ENCODE results near the gene MSN. TPM values are rescaled to one million over a fixed set of nuclear protein-coding genes. Genes with fewer than 3 reads are reported as not detected.

Gene MSN
- total and polyA plus RNA-seq, 4 donors = 128 to 532 (median 267) TPM

- no peak for DNase-seq
- Histone ChIP-seq H3K4me1 (ENCODE audit: control insufficient read depth in 1 of 2, insufficient read depth in 2 of 2, low read length in 2 of 2) (peaks cover 0 to 5% of the 10 kb centered on the region in 2 donors), H3K9me3 (ENCODE audit: control insufficient read depth, low read length) (no peaks in the 10 kb centered on the region), H3K36me3 (ENCODE audit: control insufficient read depth in 1 of 2, insufficient read depth in 2 of 2, low read length in 1 of 2) (no peaks in the 10 kb centered on the region), H3K27ac (ENCODE audit: low read depth in 1 of 2, low read length in 2 of 2) (peak overlapping the region in 1 of 2 donors; percentile 11), H3K4me3 (ENCODE audit: low read length in 2 of 2) (no peak overlapping the region), H3K27me3 (ENCODE audit: control insufficient read depth in 1 of 2, insufficient read depth in 2 of 2, low read length in 1 of 2) (no peaks in the 10 kb centered on the region)
- ATAC-seq (ENCODE audit: low FRiP score) = no peak
- intact Hi-C loops (cut with DNase I) = no loop called here
These were observed 14.4 kb downstream of the MSN start for GRCh38 chrX:65681810-65682209.

DNA sequence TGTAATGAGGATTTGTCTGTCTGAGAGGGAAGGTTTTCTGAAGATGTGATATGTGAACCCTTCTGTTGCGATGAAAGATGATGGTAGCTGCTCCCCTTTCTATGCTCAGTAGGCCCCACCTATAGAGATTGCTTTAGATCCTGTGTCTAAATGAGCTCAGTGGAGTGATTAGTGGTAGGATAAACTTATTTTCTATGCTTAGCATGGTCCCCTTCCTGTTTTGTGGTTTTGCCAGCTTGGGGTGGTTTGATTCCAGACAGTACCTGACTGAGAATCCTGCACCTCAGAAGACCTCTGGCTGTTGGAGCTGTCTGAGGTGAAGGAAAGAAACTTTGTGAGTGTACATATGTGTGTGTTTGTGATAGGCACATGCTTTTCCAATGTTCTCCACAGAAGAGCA, 17.7 kb downstream of the MSN start:
- 96 to 98% methylated on average over 1 of the region's 1 CpG for WGBS, 2 donors
- Histone ChIP-seq H3K36me3 (ENCODE audit: control insufficient read depth in 1 of 2, insufficient read depth in 2 of 2, low read length in 1 of 2) (no peaks in the 10 kb centered on the region), H3K4me1 (ENCODE audit: control insufficient read depth in 1 of 2, insufficient read depth in 2 of 2, low read length in 2 of 2) (peaks cover 0 to 3% of the 10 kb centered on the region in 2 donors), H3K27me3 (ENCODE audit: control insufficient read depth in 1 of 2, insufficient read depth in 2 of 2, low read length in 1 of 2) (no peaks in the 10 kb centered on the region), H3K27ac (ENCODE audit: low read depth in 1 of 2, low read length in 2 of 2) (no peak overlapping the region), H3K4me3 (ENCODE audit: low read length in 2 of 2) (no peak overlapping the region), H3K9me3 (ENCODE audit: control insufficient read depth, low read length) (no peaks in the 10 kb centered on the region)
- no peak for ATAC-seq (ENCODE audit: low FRiP score)
- DNase-seq = no peak
- intact Hi-C loops (cut with DNase I) = no loop called here

GRCh38 chrX:65686236-65686635, 18.8 kb downstream of the MSN start:
- Histone ChIP-seq H3K36me3 (ENCODE audit: control insufficient read depth in 1 of 2, insufficient read depth in 2 of 2, low read length in 1 of 2) (no peaks in the 10 kb centered on the region), H3K9me3 (ENCODE audit: control insufficient read depth, low read length) (no peaks in the 10 kb centered on the region), H3K27ac (ENCODE audit: low read depth in 1 of 2, low read length in 2 of 2) (peak overlapping the region in 1 of 2 donors; percentile 71), H3K4me3 (ENCODE audit: low read length in 2 of 2) (no peak overlapping the region), H3K4me1 (ENCODE audit: control insufficient read depth in 1 of 2, insufficient read depth in 2 of 2, low read length in 2 of 2) (peaks cover 0 to 3% of the 10 kb centered on the region in 2 donors), H3K27me3 (ENCODE audit: control insufficient read depth in 1 of 2, insufficient read depth in 2 of 2, low read length in 1 of 2) (no peaks in the 10 kb centered on the region)
- intact Hi-C loops (cut with DNase I) = no loop called here
- DNase-seq (no peak), ATAC-seq (ENCODE audit: low FRiP score) (no peak)

GRCh38 chrX:65687367-65687766, 19.9 kb downstream of the MSN start:
- peaks cover 0 to 6% of the 10 kb centered on the region in 2 donors for H3K4me1 ChIP-seq (ENCODE audit: control insufficient read depth in 1 of 2, insufficient read depth in 2 of 2, low read length in 2 of 2)
- ATAC-seq (ENCODE audit: low FRiP score) (no peak), DNase-seq (no peak)
- intact Hi-C loops (cut with DNase I) = no loop called here
- no peak overlapping the region for H3K27ac ChIP-seq (ENCODE audit: low read depth in 1 of 2, low read length in 2 of 2)
- WGBS, 2 donors = 46 to 51% methylated on average over 3 of the region's 3 CpGs
- H3K4me3 ChIP-seq (ENCODE audit: low read length in 2 of 2) = no peak overlapping the region
- H3K9me3 ChIP-seq (ENCODE audit: control insufficient read depth, low read length) = no peaks in the 10 kb centered on the region
- H3K36me3 ChIP-seq (ENCODE audit: control insufficient read depth in 1 of 2, insufficient read depth in 2 of 2, low read length in 1 of 2) = no peaks in the 10 kb centered on the region
- no peaks in the 10 kb centered on the region for H3K27me3 ChIP-seq (ENCODE audit: control insufficient read depth in 1 of 2, insufficient read depth in 2 of 2, low read length in 1 of 2)

GRCh38 chrX:65688403-65688871, 21.0 kb downstream of the MSN start:
- Histone ChIP-seq H3K9me3 (ENCODE audit: control insufficient read depth, low read length) (no peaks in the 10 kb centered on the region), H3K4me3 (ENCODE audit: low read length in 2 of 2) (no peak overlapping the region), H3K4me1 (ENCODE audit: control insufficient read depth in 1 of 2, insufficient read depth in 2 of 2, low read length in 2 of 2) (peaks cover 0 to 6% of the 10 kb centered on the region in 2 donors), H3K27ac (ENCODE audit: low read depth in 1 of 2, low read length in 2 of 2) (no peak overlapping the region), H3K27me3 (ENCODE audit: control insufficient read depth in 1 of 2, insufficient read depth in 2 of 2, low read length in 1 of 2) (no peaks in the 10 kb centered on the region), H3K36me3 (ENCODE audit: control insufficient read depth in 1 of 2, insufficient read depth in 2 of 2, low read length in 1 of 2) (no peaks in the 10 kb centered on the region)
- intact Hi-C loops (cut with DNase I) = no loop called here
- WGBS, 2 donors = 26 to 28% methylated on average over 3 of the region's 3 CpGs
- DNase-seq = no peak
- no peak for ATAC-seq (ENCODE audit: low FRiP score)

GRCh38 chrX:65689377-65689776, 21.9 kb downstream of the MSN start:
- no peaks in the 10 kb centered on the region for H3K27me3 ChIP-seq (ENCODE audit: control insufficient read depth in 1 of 2, insufficient read depth in 2 of 2, low read length in 1 of 2)
- no peaks in the 10 kb centered on the region for H3K9me3 ChIP-seq (ENCODE audit: control insufficient read depth, low read length)
- H3K36me3 ChIP-seq (ENCODE audit: control insufficient read depth in 1 of 2, insufficient read depth in 2 of 2, low read length in 1 of 2) = no peaks in the 10 kb centered on the region
- no peak overlapping the region for H3K4me3 ChIP-seq (ENCODE audit: low read length in 2 of 2)
- ATAC-seq (ENCODE audit: low FRiP score) (no peak), DNase-seq (no peak)
- peaks cover 0 to 6% of the 10 kb centered on the region in 2 donors for H3K4me1 ChIP-seq (ENCODE audit: control insufficient read depth in 1 of 2, insufficient read depth in 2 of 2, low read length in 2 of 2)
- H3K27ac ChIP-seq (ENCODE audit: low read depth in 1 of 2, low read length in 2 of 2) = peak overlapping the region in 1 of 2 donors; percentile 17
- WGBS, 2 donors = 47 to 60% methylated on average over 2 of the region's 2 CpGs
- intact Hi-C loops (cut with DNase I) = no loop called here

GRCh38 chrX:65690057-65690855, 22.8 kb downstream of the MSN start:
- 15 to 34% methylated on average over 5 of the region's 5 CpGs for WGBS, 2 donors

GRCh38 chrX:65695849-65696449, 28.5 kb downstream of the MSN start:
- no peak for DNase-seq
- intact Hi-C loops (cut with DNase I) = no loop called here
- 27 to 46% methylated on average over 3 of the region's 3 CpGs for WGBS, 2 donors
- H3K4me3 ChIP-seq (ENCODE audit: low read length in 2 of 2) = no peak overlapping the region
- peaks cover 5% of the 10 kb centered on the region in 2 donors for H3K4me1 ChIP-seq (ENCODE audit: control insufficient read depth in 1 of 2, insufficient read depth in 2 of 2, low read length in 2 of 2)
- ATAC-seq (ENCODE audit: low FRiP score) = no peak
- no peaks in the 10 kb centered on the region for H3K27me3 ChIP-seq (ENCODE audit: control insufficient read depth in 1 of 2, insufficient read depth in 2 of 2, low read length in 1 of 2)
- no peaks in the 10 kb centered on the region for H3K9me3 ChIP-seq (ENCODE audit: control insufficient read depth, low read length)
- H3K27ac ChIP-seq (ENCODE audit: low read depth in 1 of 2, low read length in 2 of 2) = peak overlapping the region in 1 of 2 donors; percentile 64
- H3K36me3 ChIP-seq (ENCODE audit: control insufficient read depth in 1 of 2, insufficient read depth in 2 of 2, low read length in 1 of 2) = no peaks in the 10 kb centered on the region

More at GRCh38 chrX:65690057-65690855, 22.8 kb downstream of the MSN start:
- H3K27me3 ChIP-seq (ENCODE audit: control insufficient read depth in 1 of 2, insufficient read depth in 2 of 2, low read length in 1 of 2) = no peaks in the 10 kb centered on the region
- peak; percentile 71 for ATAC-seq (ENCODE audit: low FRiP score)
- no peaks in the 10 kb centered on the region for H3K9me3 ChIP-seq (ENCODE audit: control insufficient read depth, low read length)
- H3K4me3 ChIP-seq (ENCODE audit: low read length in 2 of 2) = no peak overlapping the region
- no peaks in the 10 kb centered on the region for H3K36me3 ChIP-seq (ENCODE audit: control insufficient read depth in 1 of 2, insufficient read depth in 2 of 2, low read length in 1 of 2)
- H3K4me1 ChIP-seq (ENCODE audit: control insufficient read depth in 1 of 2, insufficient read depth in 2 of 2, low read length in 2 of 2) = peaks cover 0 to 3% of the 10 kb centered on the region in 2 donors
- intact Hi-C loops (cut with DNase I) = no loop called here
- DNase-seq = peak; percentile 54 to 74
- peak overlapping the region in 1 of 2 donors; percentile 84 for H3K27ac ChIP-seq (ENCODE audit: low read depth in 1 of 2, low read length in 2 of 2)

- H3K4me3 ChIP-seq (ENCODE audit: low read length in 2 of 2) = no peak overlapping the region
- H3K9me3 ChIP-seq (ENCODE audit: control insufficient read depth, low read length) = no peaks in the 10 kb centered on the region
- peaks cover 5% of the 10 kb centered on the region in 2 donors for H3K4me1 ChIP-seq (ENCODE audit: control insufficient read depth in 1 of 2, insufficient read depth in 2 of 2, low read length in 2 of 2)
- H3K36me3 ChIP-seq (ENCODE audit: control insufficient read depth in 1 of 2, insufficient read depth in 2 of 2, low read length in 1 of 2) = no peaks in the 10 kb centered on the region
- ATAC-seq (ENCODE audit: low FRiP score) (no peak), DNase-seq (no peak)
- H3K27ac ChIP-seq (ENCODE audit: low read depth in 1 of 2, low read length in 2 of 2) = peak overlapping the region; percentile 44 to 51
- WGBS, 2 donors = 16 to 22% methylated on average over 3 of the region's 3 CpGs
- intact Hi-C loops (cut with DNase I) = no loop called here
- H3K27me3 ChIP-seq (ENCODE audit: control insufficient read depth in 1 of 2, insufficient read depth in 2 of 2, low read length in 1 of 2) = no peaks in the 10 kb centered on the region
These were observed 29.2 kb downstream of the MSN start for GRCh38 chrX:65696613-65697012.
